HCT116 (cell line): ENCODE results near the gene CLIC5.

ENCODE experiments used
- EGR1 ChIP-seq: IDR thresholded peaks from 2 replicates; pipeline ENCODE4 v1.6.1; 2012; ENCODE audit warnings: low read depth
- EZH2 ChIP-seq: fragments of 200-600 bp; sonication (generic); IDR thresholded peaks from 2 replicates; pipeline ENCODE4 v1.6.1; 2017; ENCODE audit warnings: antibody characterized with exemption, mixed run types
- POLR2A ChIP-seq: IDR thresholded peaks from 2 replicates; pipeline ENCODE4 v1.7.0; 2011; ENCODE audit warnings: borderline replicate concordance; ENCODE audit not compliant: insufficient read depth, insufficient read length; ENCODE audit errors: extremely low read depth
- POLR2AphosphoS5 ChIP-seq: IDR thresholded peaks from 2 replicates; pipeline ENCODE4 v1.6.1; 2011; ENCODE audit warnings: mild to moderate bottlenecking, low read depth, low read length, moderate library complexity
- RAD21 ChIP-seq: IDR thresholded peaks from 2 replicates; pipeline ENCODE4 v1.6.1; 2012; ENCODE audit warnings: low read depth, mild to moderate bottlenecking
- SIN3A ChIP-seq: IDR thresholded peaks from 2 replicates; pipeline ENCODE4 v1.6.1; 2012; ENCODE audit warnings: low read depth
- SP1 ChIP-seq: IDR thresholded peaks from 2 replicates; pipeline ENCODE4 v1.6.1; 2012; ENCODE audit warnings: low read depth
- ZFX ChIP-seq: fragments of 450-650 bp; IDR thresholded peaks from 2 replicates; pipeline ENCODE4 v1.6.1; 2017
- ZNF274 ChIP-seq: fragments of 200-500 bp; sonication (Bioruptor generic); IDR thresholded peaks from 2 replicates; pipeline ENCODE4 v1.6.1; 2014; ENCODE audit warnings: mild to moderate bottlenecking, low read depth, low read length, inconsistent platforms
- TF ChIP-seq, protein P1 (sequence below), 3 experiments: fragments of 200-600 bp in 1 of 3; sonication (generic) in 1 of 3; IDR thresholded peaks in 2 of 3; conservative IDR thresholded peaks in 1 of 3; 2 replicates each; pipeline ENCODE4 v1.5.1; 2012 to 2017; ENCODE audit warnings: low read depth in 2 of 3, low read length in 2 of 3, antibody characterized with exemption in 1 of 3, borderline replicate concordance in 1 of 3, control low read depth in 1 of 3, mild to moderate bottlenecking in 1 of 3, mixed read lengths in 1 of 3, mixed run types in 1 of 3, moderate library complexity in 1 of 3; ENCODE audit not compliant: insufficient read depth in 1 of 3
- TF ChIP-seq, protein P2 (sequence below): IDR thresholded peaks from 2 replicates; pipeline ENCODE4 v1.6.1; 2012
- TF ChIP-seq, protein P3 (sequence below): IDR thresholded peaks from 2 replicates; pipeline ENCODE4 v1.6.1; 2012; ENCODE audit warnings: low read depth

DNA sequence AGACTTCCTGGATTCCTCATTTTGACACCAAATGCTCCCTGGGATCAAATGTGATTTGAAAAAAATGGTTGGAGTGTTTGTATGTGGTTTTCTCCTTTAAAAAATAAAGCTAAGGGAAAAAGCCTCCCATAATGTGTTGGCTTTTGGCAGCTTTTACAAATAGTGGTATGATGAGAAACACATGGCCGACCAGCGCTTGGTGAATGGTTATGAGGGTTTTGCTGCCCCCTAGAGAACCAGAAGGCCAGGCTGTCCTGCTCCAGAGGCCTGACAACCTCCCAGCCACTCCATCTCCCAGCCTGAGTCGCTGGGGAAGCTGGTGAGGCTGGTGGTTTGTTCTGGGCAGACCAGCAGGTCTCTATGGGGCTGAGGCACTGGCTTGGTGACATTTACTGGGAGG, 69.3 kb downstream of the CLIC5 start:
- TF ChIP-seq, protein P1, sequence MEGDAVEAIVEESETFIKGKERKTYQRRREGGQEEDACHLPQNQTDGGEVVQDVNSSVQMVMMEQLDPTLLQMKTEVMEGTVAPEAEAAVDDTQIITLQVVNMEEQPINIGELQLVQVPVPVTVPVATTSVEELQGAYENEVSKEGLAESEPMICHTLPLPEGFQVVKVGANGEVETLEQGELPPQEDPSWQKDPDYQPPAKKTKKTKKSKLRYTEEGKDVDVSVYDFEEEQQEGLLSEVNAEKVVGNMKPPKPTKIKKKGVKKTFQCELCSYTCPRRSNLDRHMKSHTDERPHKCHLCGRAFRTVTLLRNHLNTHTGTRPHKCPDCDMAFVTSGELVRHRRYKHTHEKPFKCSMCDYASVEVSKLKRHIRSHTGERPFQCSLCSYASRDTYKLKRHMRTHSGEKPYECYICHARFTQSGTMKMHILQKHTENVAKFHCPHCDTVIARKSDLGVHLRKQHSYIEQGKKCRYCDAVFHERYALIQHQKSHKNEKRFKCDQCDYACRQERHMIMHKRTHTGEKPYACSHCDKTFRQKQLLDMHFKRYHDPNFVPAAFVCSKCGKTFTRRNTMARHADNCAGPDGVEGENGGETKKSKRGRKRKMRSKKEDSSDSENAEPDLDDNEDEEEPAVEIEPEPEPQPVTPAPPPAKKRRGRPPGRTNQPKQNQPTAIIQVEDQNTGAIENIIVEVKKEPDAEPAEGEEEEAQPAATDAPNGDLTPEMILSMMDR (IDR thresholded peaks at IDR 0.05 in 2 of 3, conservative IDR thresholded peaks at IDR 0.05 in 1 of 3; ENCODE audit: borderline replicate concordance in 1 of 3, insufficient read depth in 1 of 3, low read depth in 2 of 3, low read length in 2 of 3): peak; percentile 12 to 42 (median 37); a peak in 4 of 6 replicates
- TF ChIP-seq, protein P2, sequence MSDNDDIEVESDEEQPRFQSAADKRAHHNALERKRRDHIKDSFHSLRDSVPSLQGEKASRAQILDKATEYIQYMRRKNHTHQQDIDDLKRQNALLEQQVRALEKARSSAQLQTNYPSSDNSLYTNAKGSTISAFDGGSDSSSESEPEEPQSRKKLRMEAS: no peak
- TF ChIP-seq RAD21 (peak; percentile 31), EZH2 (no peak), POLR2AphosphoS5 (no peak), POLR2A (no peak), ZFX (no peak), SIN3A (no peak), SP1 (no peak), EGR1 (no peak), ZNF274 (no peak)
- TF ChIP-seq, protein P3, sequence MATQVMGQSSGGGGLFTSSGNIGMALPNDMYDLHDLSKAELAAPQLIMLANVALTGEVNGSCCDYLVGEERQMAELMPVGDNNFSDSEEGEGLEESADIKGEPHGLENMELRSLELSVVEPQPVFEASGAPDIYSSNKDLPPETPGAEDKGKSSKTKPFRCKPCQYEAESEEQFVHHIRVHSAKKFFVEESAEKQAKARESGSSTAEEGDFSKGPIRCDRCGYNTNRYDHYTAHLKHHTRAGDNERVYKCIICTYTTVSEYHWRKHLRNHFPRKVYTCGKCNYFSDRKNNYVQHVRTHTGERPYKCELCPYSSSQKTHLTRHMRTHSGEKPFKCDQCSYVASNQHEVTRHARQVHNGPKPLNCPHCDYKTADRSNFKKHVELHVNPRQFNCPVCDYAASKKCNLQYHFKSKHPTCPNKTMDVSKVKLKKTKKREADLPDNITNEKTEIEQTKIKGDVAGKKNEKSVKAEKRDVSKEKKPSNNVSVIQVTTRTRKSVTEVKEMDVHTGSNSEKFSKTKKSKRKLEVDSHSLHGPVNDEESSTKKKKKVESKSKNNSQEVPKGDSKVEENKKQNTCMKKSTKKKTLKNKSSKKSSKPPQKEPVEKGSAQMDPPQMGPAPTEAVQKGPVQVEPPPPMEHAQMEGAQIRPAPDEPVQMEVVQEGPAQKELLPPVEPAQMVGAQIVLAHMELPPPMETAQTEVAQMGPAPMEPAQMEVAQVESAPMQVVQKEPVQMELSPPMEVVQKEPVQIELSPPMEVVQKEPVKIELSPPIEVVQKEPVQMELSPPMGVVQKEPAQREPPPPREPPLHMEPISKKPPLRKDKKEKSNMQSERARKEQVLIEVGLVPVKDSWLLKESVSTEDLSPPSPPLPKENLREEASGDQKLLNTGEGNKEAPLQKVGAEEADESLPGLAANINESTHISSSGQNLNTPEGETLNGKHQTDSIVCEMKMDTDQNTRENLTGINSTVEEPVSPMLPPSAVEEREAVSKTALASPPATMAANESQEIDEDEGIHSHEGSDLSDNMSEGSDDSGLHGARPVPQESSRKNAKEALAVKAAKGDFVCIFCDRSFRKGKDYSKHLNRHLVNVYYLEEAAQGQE: no peak
